ENCODE results near the gene ANKRD36. TPM values are rescaled to one million over a fixed set of nuclear protein-coding genes. Genes with fewer than 3 reads are reported as not detected.
"Not testable (repeated sequence)": the region's sequence is repeated elsewhere in the genome, so short reads cannot be mapped to it uniquely, and the experiment has no call there.

The ANKRD36 gene
- total and polyA plus RNA-seq, 2 donors (not counting 1 experiment from before 2014, with no cell fraction given): 3.7 to 23.3 TPM

- not testable (repeated sequence) for H3K4me3 ChIP-seq (replicated peaks in 1 of 4; ENCODE audit: control extremely low read depth in 1 of 4, insufficient read depth in 1 of 4, low read depth in 3 of 4, low read length in 4 of 4); H3K27ac ChIP-seq (ENCODE audit: insufficient read depth, low read length); H3K79me2 ChIP-seq (ENCODE audit: control insufficient read depth, insufficient read depth, low read length); H3K9me3 ChIP-seq (ENCODE audit: control insufficient read depth, insufficient read depth, low read depth, low read length); H2AFZ ChIP-seq (ENCODE audit: low read length); H3K4me2 ChIP-seq (ENCODE audit: extremely low read depth, insufficient read depth, low read length); H3K4me1 ChIP-seq (ENCODE audit: control insufficient read depth, extremely low read depth, insufficient read depth, low read length); H4K20me1 ChIP-seq (ENCODE audit: control insufficient read depth, extremely low read depth, insufficient read depth, low read length); H3K27me3 ChIP-seq (ENCODE audit: control insufficient read depth, insufficient read depth, low read length); H3K9ac ChIP-seq (ENCODE audit: insufficient read depth, low read length); H3K36me3 ChIP-seq (ENCODE audit: control insufficient read depth, insufficient read depth, low read length); DNase-seq (ENCODE audit: low read depth in 2 of 2)
Observed at GRCh38 chr2:97266449-97266848, 153.5 kb downstream of the ANKRD36 start.

- no peaks in the 10 kb centered on the region for H3K9me3 ChIP-seq (ENCODE audit: control insufficient read depth, insufficient read depth, low read depth, low read length)
Observed at GRCh38 chr2:97267411-97268074, 154.6 kb downstream of the ANKRD36 start.

GRCh38 chr2:97268075-97268591 lies 155.2 kb downstream of the ANKRD36 start:
- not testable (repeated sequence) for H3K4me3 ChIP-seq (replicated peaks in 1 of 4; ENCODE audit: control extremely low read depth in 1 of 4, insufficient read depth in 1 of 4, low read depth in 3 of 4, low read length in 4 of 4); H3K36me3 ChIP-seq (ENCODE audit: control insufficient read depth, insufficient read depth, low read length); H4K20me1 ChIP-seq (ENCODE audit: control insufficient read depth, extremely low read depth, insufficient read depth, low read length); H3K27ac ChIP-seq (ENCODE audit: insufficient read depth, low read length); H3K9me3 ChIP-seq (ENCODE audit: control insufficient read depth, insufficient read depth, low read depth, low read length); H3K4me2 ChIP-seq (ENCODE audit: extremely low read depth, insufficient read depth, low read length); H3K27me3 ChIP-seq (ENCODE audit: control insufficient read depth, insufficient read depth, low read length); DNase-seq (ENCODE audit: low read depth in 2 of 2); H3K79me2 ChIP-seq (ENCODE audit: control insufficient read depth, insufficient read depth, low read length); H2AFZ ChIP-seq (ENCODE audit: low read length); H3K4me1 ChIP-seq (ENCODE audit: control insufficient read depth, extremely low read depth, insufficient read depth, low read length); H3K9ac ChIP-seq (ENCODE audit: insufficient read depth, low read length)

More at GRCh38 chr2:97267411-97268074, 154.6 kb downstream of the ANKRD36 start:
- H3K27ac ChIP-seq (ENCODE audit: insufficient read depth, low read length): no peak overlapping the region
- no peaks in the 10 kb centered on the region for H3K79me2 ChIP-seq (ENCODE audit: control insufficient read depth, insufficient read depth, low read length)
- no peak for TF ChIP-seq CTCF (conservative IDR thresholded peaks at IDR 0.05 in 1 of 2, IDR thresholded peaks at IDR 0.05 in 1 of 2; ENCODE audit: low read depth in 1 of 2, low read length in 2 of 2)
- TF ChIP-seq EZH2 (IDR thresholded peaks at IDR 0.05; ENCODE audit: low read length, missing control alignments): no peak
- no peak for DNase-seq (ENCODE audit: low read depth in 2 of 2)
- no peaks in the 10 kb centered on the region for H3K36me3 ChIP-seq (ENCODE audit: control insufficient read depth, insufficient read depth, low read length)
- no peaks in the 10 kb centered on the region for H3K27me3 ChIP-seq (ENCODE audit: control insufficient read depth, insufficient read depth, low read length)
- H3K4me2 ChIP-seq (ENCODE audit: extremely low read depth, insufficient read depth, low read length): no peak overlapping the region
- no peak overlapping the region for H2AFZ ChIP-seq (ENCODE audit: low read length)
- H3K4me3 ChIP-seq (replicated peaks in 1 of 4; ENCODE audit: control extremely low read depth in 1 of 4, insufficient read depth in 1 of 4, low read depth in 3 of 4, low read length in 4 of 4): no peak overlapping the region
- H4K20me1 ChIP-seq (ENCODE audit: control insufficient read depth, extremely low read depth, insufficient read depth, low read length): no peaks in the 10 kb centered on the region
- H3K9ac ChIP-seq (ENCODE audit: insufficient read depth, low read length): no peak overlapping the region
- H3K4me1 ChIP-seq (ENCODE audit: control insufficient read depth, extremely low read depth, insufficient read depth, low read length): no peaks in the 10 kb centered on the region

- H3K4me3 ChIP-seq (replicated peaks in 1 of 4; ENCODE audit: control extremely low read depth in 1 of 4, insufficient read depth in 1 of 4, low read depth in 3 of 4, low read length in 4 of 4); H3K4me1 ChIP-seq (ENCODE audit: control insufficient read depth, extremely low read depth, insufficient read depth, low read length); H2AFZ ChIP-seq (ENCODE audit: low read length); DNase-seq (ENCODE audit: low read depth in 2 of 2); H3K9ac ChIP-seq (ENCODE audit: insufficient read depth, low read length); H3K4me2 ChIP-seq (ENCODE audit: extremely low read depth, insufficient read depth, low read length); H3K9me3 ChIP-seq (ENCODE audit: control insufficient read depth, insufficient read depth, low read depth, low read length); H3K36me3 ChIP-seq (ENCODE audit: control insufficient read depth, insufficient read depth, low read length); H3K79me2 ChIP-seq (ENCODE audit: control insufficient read depth, insufficient read depth, low read length); H3K27me3 ChIP-seq (ENCODE audit: control insufficient read depth, insufficient read depth, low read length); H3K27ac ChIP-seq (ENCODE audit: insufficient read depth, low read length); H4K20me1 ChIP-seq (ENCODE audit: control insufficient read depth, extremely low read depth, insufficient read depth, low read length): not testable (repeated sequence)
Observed at GRCh38 chr2:97276232-97276798, 163.4 kb downstream of the ANKRD36 start.

- not testable (repeated sequence) for H4K20me1 ChIP-seq (ENCODE audit: control insufficient read depth, extremely low read depth, insufficient read depth, low read length); H3K4me3 ChIP-seq (replicated peaks in 1 of 4; ENCODE audit: control extremely low read depth in 1 of 4, insufficient read depth in 1 of 4, low read depth in 3 of 4, low read length in 4 of 4); H3K27ac ChIP-seq (ENCODE audit: insufficient read depth, low read length); H3K36me3 ChIP-seq (ENCODE audit: control insufficient read depth, insufficient read depth, low read length); H3K4me1 ChIP-seq (ENCODE audit: control insufficient read depth, extremely low read depth, insufficient read depth, low read length); H2AFZ ChIP-seq (ENCODE audit: low read length); H3K9me3 ChIP-seq (ENCODE audit: control insufficient read depth, insufficient read depth, low read depth, low read length); H3K79me2 ChIP-seq (ENCODE audit: control insufficient read depth, insufficient read depth, low read length); H3K9ac ChIP-seq (ENCODE audit: insufficient read depth, low read length); DNase-seq (ENCODE audit: low read depth in 2 of 2); H3K4me2 ChIP-seq (ENCODE audit: extremely low read depth, insufficient read depth, low read length); H3K27me3 ChIP-seq (ENCODE audit: control insufficient read depth, insufficient read depth, low read length)
Observed at GRCh38 chr2:97285187-97285586, 172.2 kb downstream of the ANKRD36 start.

GRCh38 chr2:97293687-97294086 lies 180.7 kb downstream of the ANKRD36 start:
- not testable (repeated sequence) for H2AFZ ChIP-seq (ENCODE audit: low read length); DNase-seq (ENCODE audit: low read depth in 2 of 2); H3K27ac ChIP-seq (ENCODE audit: insufficient read depth, low read length)

More at GRCh38 chr2:97293687-97294086, 180.7 kb downstream of the ANKRD36 start:
- H4K20me1 ChIP-seq (ENCODE audit: control insufficient read depth, extremely low read depth, insufficient read depth, low read length); H3K79me2 ChIP-seq (ENCODE audit: control insufficient read depth, insufficient read depth, low read length); H3K4me3 ChIP-seq (replicated peaks in 1 of 4; ENCODE audit: control extremely low read depth in 1 of 4, insufficient read depth in 1 of 4, low read depth in 3 of 4, low read length in 4 of 4); H3K4me1 ChIP-seq (ENCODE audit: control insufficient read depth, extremely low read depth, insufficient read depth, low read length); H3K9me3 ChIP-seq (ENCODE audit: control insufficient read depth, insufficient read depth, low read depth, low read length); H3K27me3 ChIP-seq (ENCODE audit: control insufficient read depth, insufficient read depth, low read length); H3K4me2 ChIP-seq (ENCODE audit: extremely low read depth, insufficient read depth, low read length); H3K36me3 ChIP-seq (ENCODE audit: control insufficient read depth, insufficient read depth, low read length); H3K9ac ChIP-seq (ENCODE audit: insufficient read depth, low read length): not testable (repeated sequence)

All from fibroblast of lung (primary cell).